HCT116 (cell line): Measurements from ENCODE around the gene GRIP1. TPM values are rescaled to one million over a fixed set of nuclear protein-coding genes. Genes with fewer than 3 reads are reported as not detected.

Experiments used
- ATAC-seq: fragments of 200-7000 bp; cut with Tn5 transposase; 2 replicates; pipeline ENCODE4 v1.9.1; 2020; ENCODE audit warnings: mild to moderate bottlenecking, moderate library complexity
- BruUV-seq: library from RNA; stranded (reverse); fragments of 400-500 nt; replicated peaks from 2 replicates; lab custom pipeline; 2021; lab: Mats Ljungman, UMichigan
- CTCF ChIA-PET: fragments of 300-600 bp; sonication (Branson Sonifier 250); formaldehyde crosslinking; loops from one replicate; lab custom pipeline; 2021; ENCODE audit warnings: antibody characterized with exemption; lab: Charles Lee
- POLR2A ChIA-PET: fragments of 300-600, 350-600 bp; sonication (Branson Sonifier 250); formaldehyde crosslinking; loops from one replicate; lab custom pipeline; 2021; ENCODE audit warnings: antibody characterized with exemption; lab: Charles Lee
- RAD21 ChIA-PET, 2 experiments: fragments of 300-600 bp; sonication (Branson Sonifier 250); formaldehyde crosslinking; loops; one replicate each; lab custom pipeline; 2023; ENCODE audit warnings: low total read pairs in 2 of 2; ENCODE audit not compliant: uncharacterized antibody in 2 of 2, unreplicated experiment in 2 of 2, low non-redundant PET in 1 of 2; lab: Charles Lee
- DNase-seq: peaks from one replicate; pipeline ENCODE4 v3.0.0-alpha.2; 2010; ENCODE audit warnings: low read depth, low spot score
- H2AFZ ChIP-seq: fragments of 200-600 bp; shearing (Covaris generic), sonication (generic); 2 replicates; pipeline ENCODE4 v1.6.1; 2017; ENCODE audit warnings: low read depth, mixed run types, mixed read lengths, antibody characterized with exemption, low read length; ENCODE audit not compliant: poor library complexity, severe bottlenecking
- H3K27ac ChIP-seq: 2 replicates; pipeline ENCODE4 v1.5.1; 2012; ENCODE audit warnings: low read depth, low read length
- H3K27me3 ChIP-seq: fragments of 200-600 bp; sonication (generic); 2 replicates; pipeline ENCODE4 v1.6.1; 2016; ENCODE audit warnings: mixed run types, low read length, mixed read lengths; ENCODE audit not compliant: insufficient read depth
- H3K36me3 ChIP-seq, 2 experiments: fragments of 200-500 bp in 1 of 2; fragments of 200-600 bp in 1 of 2; sonication (Bioruptor generic) in 1 of 2; sonication (generic) in 1 of 2; 2 replicates each; pipeline versions ENCODE4 v1.5.1 to v1.6.1; 2014 to 2016; ENCODE audit warnings: low read length in 2 of 2, inconsistent platforms in 1 of 2, mixed read lengths in 1 of 2, mixed run types in 1 of 2; ENCODE audit not compliant: insufficient read depth in 2 of 2, control insufficient read depth in 1 of 2
- H3K4me1 ChIP-seq, 2 experiments: fragments of 200-600 bp in 1 of 2; sonication (generic) in 1 of 2; 2 replicates each; pipeline versions ENCODE4 v1.5.1 to v1.6.1; 2012 to 2017; ENCODE audit warnings: low read length in 2 of 2, inconsistent platforms in 1 of 2, mild to moderate bottlenecking in 1 of 2, mixed read lengths in 1 of 2, mixed run types in 1 of 2, moderate library complexity in 1 of 2; ENCODE audit not compliant: insufficient read depth in 2 of 2, control insufficient read depth in 1 of 2
- H3K4me2 ChIP-seq: fragments of 200-600 bp; sonication (generic); 2 replicates; pipeline ENCODE4 v1.6.1; 2017; ENCODE audit warnings: mixed run types, low read length, mixed read lengths
- H3K4me3 ChIP-seq, 2 experiments: fragments of 200-600 bp in 1 of 2; sonication (generic) in 1 of 2; replicated peaks in 1 of 2; 2 replicates each; pipeline ENCODE4 v1.5.1; 2011 to 2016; ENCODE audit warnings: low read length in 2 of 2, control low read depth in 1 of 2, low read depth in 1 of 2, mild to moderate bottlenecking in 1 of 2, mixed read lengths in 1 of 2, mixed run types in 1 of 2
- H3K79me2 ChIP-seq: fragments of 200-600 bp; sonication (generic); 2 replicates; pipeline ENCODE4 v1.6.1; 2017; ENCODE audit warnings: mild to moderate bottlenecking, mixed run types, low read length, moderate library complexity, mixed read lengths; ENCODE audit not compliant: insufficient read depth
- H3K9ac ChIP-seq: fragments of 200-600 bp; sonication (generic); 2 replicates; pipeline ENCODE4 v1.6.1; 2016; ENCODE audit warnings: low read length, mixed read lengths
- H3K9me2 ChIP-seq: fragments of 200-600 bp; sonication (generic), shearing (Covaris generic); 2 replicates; pipeline ENCODE4 v1.6.1; 2017; ENCODE audit warnings: mixed run types, mild to moderate bottlenecking, moderate library complexity; ENCODE audit not compliant: insufficient read depth
- H3K9me3 ChIP-seq, 2 experiments: fragments of 200-500 bp in 1 of 2; fragments of 200-600 bp in 1 of 2; sonication (Bioruptor generic) in 1 of 2; sonication (generic) in 1 of 2; 2 replicates each; pipeline ENCODE4 v1.6.1; 2014 to 2017; ENCODE audit warnings: low read length in 2 of 2, mixed read lengths in 2 of 2, inconsistent platforms in 1 of 2, low read depth in 1 of 2, mild to moderate bottlenecking in 1 of 2, mixed run types in 1 of 2, moderate library complexity in 1 of 2; ENCODE audit not compliant: control insufficient read depth in 1 of 2, insufficient read depth in 1 of 2
- H4K20me1 ChIP-seq: fragments of 200-600 bp; sonication (generic), shearing (Covaris generic); 2 replicates; pipeline ENCODE4 v1.6.1; 2017; ENCODE audit warnings: mixed run types, mild to moderate bottlenecking, moderate library complexity; ENCODE audit not compliant: insufficient read depth
- CBX3 ChIP-seq: IDR thresholded peaks from 2 replicates; pipeline ENCODE4 v1.6.1; 2012; ENCODE audit warnings: low read depth
- CEBPB ChIP-seq: IDR thresholded peaks from 2 replicates; pipeline ENCODE4 v1.6.1; 2012; ENCODE audit warnings: low read depth
- ELF1 ChIP-seq: IDR thresholded peaks from 2 replicates; pipeline ENCODE4 v1.6.1; 2012; ENCODE audit warnings: low read depth, borderline replicate concordance
- EZH2 ChIP-seq: fragments of 200-600 bp; sonication (generic); IDR thresholded peaks from 2 replicates; pipeline ENCODE4 v1.6.1; 2017; ENCODE audit warnings: antibody characterized with exemption, mixed run types
- EZH2phosphoT487 ChIP-seq: fragments of 200-600 bp; IDR thresholded peaks from 2 replicates; pipeline ENCODE4 v1.6.1; 2018; ENCODE audit warnings: antibody characterized with exemption, borderline replicate concordance
- FOSL1 ChIP-seq: IDR thresholded peaks from 2 replicates; pipeline ENCODE4 v1.6.1; 2012; ENCODE audit warnings: low read depth
- JUND ChIP-seq: IDR thresholded peaks from 2 replicates; pipeline ENCODE4 v1.6.1; 2012
- POLR2AphosphoS5 ChIP-seq: IDR thresholded peaks from 2 replicates; pipeline ENCODE4 v1.6.1; 2011; ENCODE audit warnings: mild to moderate bottlenecking, low read depth, low read length, moderate library complexity
- RAD21 ChIP-seq: IDR thresholded peaks from 2 replicates; pipeline ENCODE4 v1.6.1; 2012; ENCODE audit warnings: low read depth, mild to moderate bottlenecking
- SIN3A ChIP-seq: IDR thresholded peaks from 2 replicates; pipeline ENCODE4 v1.6.1; 2012; ENCODE audit warnings: low read depth
- SRF ChIP-seq: IDR thresholded peaks from 2 replicates; pipeline ENCODE4 v1.6.1; 2012; ENCODE audit warnings: low read depth
- TCF7L2 ChIP-seq: IDR thresholded peaks from 2 replicates; pipeline ENCODE4 v1.7.0; 2011; ENCODE audit warnings: borderline replicate concordance, inconsistent platforms; ENCODE audit not compliant: insufficient read depth, insufficient read length; ENCODE audit errors: extremely low read depth
- ZBTB33 ChIP-seq: IDR thresholded peaks from 2 replicates; pipeline ENCODE4 v1.6.1; 2011; ENCODE audit warnings: mild to moderate bottlenecking, low read length, moderate library complexity; ENCODE audit not compliant: insufficient replicate concordance; ENCODE audit errors: extremely low read depth
- ZNF274 ChIP-seq: fragments of 200-500 bp; sonication (Bioruptor generic); IDR thresholded peaks from 2 replicates; pipeline ENCODE4 v1.6.1; 2014; ENCODE audit warnings: mild to moderate bottlenecking, low read depth, low read length, inconsistent platforms
- intact Hi-C: fragments of 100-400 bp; cut with micrococcal nuclease; formaldehyde crosslinking; loops from 2 replicates; pipeline ENCODE4 v1.10.0; 2022
- total RNA-seq: library from RNA; stranded (reverse); gene quantifications from one replicate; pipeline ENCODE4 v1.2.1, GENCODE V29; 2021; ENCODE audit not compliant: unreplicated experiment
- TF ChIP-seq, protein P1 (sequence below): IDR thresholded peaks from 2 replicates; pipeline ENCODE4 v1.6.1; 2012

The GRIP1 gene
- total RNA-seq, 1 experiment from 2014 or later, result not detected

DNA sequence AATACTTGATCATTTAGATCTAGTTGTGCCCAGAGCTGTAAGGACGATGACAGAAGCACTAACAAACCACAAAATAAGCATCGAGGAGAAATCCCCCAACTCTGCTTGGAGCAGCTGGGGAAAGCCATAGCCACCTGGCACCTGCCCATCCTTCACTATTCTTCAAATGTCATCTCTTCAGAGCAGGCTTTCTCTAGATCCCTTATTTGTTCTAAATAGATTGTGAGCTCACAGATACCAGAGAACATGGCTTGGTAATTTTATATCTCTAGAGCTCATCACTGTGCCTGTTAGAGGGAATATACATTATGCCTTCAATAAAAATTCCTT, 50.9 kb downstream of the GRIP1 start:
- POLR2A ChIA-PET, result no interaction called here
- no TSS peak for BruUV-seq
- H3K9ac ChIP-seq, result no peak overlapping the region

More for the DNA sequence above, 50.9 kb downstream of the GRIP1 start:
- Histone ChIP-seq H2AFZ (no peak overlapping the region), H3K36me3 (no peaks in the 10 kb centered on the region), H3K27ac (no peak overlapping the region), H4K20me1 (no peaks in the 10 kb centered on the region), H3K79me2 (no peaks in the 10 kb centered on the region), H3K4me3 (no peak overlapping the region), H3K4me2 (no peak overlapping the region), H3K27me3 (peaks cover 34% of the 10 kb centered on the region), H3K9me2 (no peaks in the 10 kb centered on the region), H3K4me1 (no peaks in the 10 kb centered on the region), H3K9me3 (no peaks in the 10 kb centered on the region)
- no peak for DNase-seq
- TF ChIP-seq POLR2AphosphoS5, result no peak
- no peak for TF ChIP-seq EZH2
- TF ChIP-seq ELF1, result no peak
- TF ChIP-seq, protein P1, sequence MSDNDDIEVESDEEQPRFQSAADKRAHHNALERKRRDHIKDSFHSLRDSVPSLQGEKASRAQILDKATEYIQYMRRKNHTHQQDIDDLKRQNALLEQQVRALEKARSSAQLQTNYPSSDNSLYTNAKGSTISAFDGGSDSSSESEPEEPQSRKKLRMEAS, result no peak
- no peak for TF ChIP-seq FOSL1
- no peak for TF ChIP-seq CEBPB
- TF ChIP-seq SIN3A, result no peak
- no peak for TF ChIP-seq ZNF274
- TF ChIP-seq ZBTB33, result no peak
- TF ChIP-seq TCF7L2, result no peak
- no peak for TF ChIP-seq CBX3
- no peak for TF ChIP-seq RAD21
- TF ChIP-seq EZH2phosphoT487, result no peak
- no peak for TF ChIP-seq JUND
- TF ChIP-seq SRF, result no peak
- no peak for ATAC-seq
- ChIA-PET RAD21 (no interaction called here), CTCF (no interaction called here)
- intact Hi-C loops, result no loop called here
